UCSD-AML1 (cell line): ENCODE measurements around the gene ERICH2.

Experiments
- DNase-seq: peaks from one replicate; lab custom pipeline; 2025; ENCODE audit not compliant: unreplicated experiment; lab: John Stamatoyannopoulos, UW

Gene ERICH2

DNA sequence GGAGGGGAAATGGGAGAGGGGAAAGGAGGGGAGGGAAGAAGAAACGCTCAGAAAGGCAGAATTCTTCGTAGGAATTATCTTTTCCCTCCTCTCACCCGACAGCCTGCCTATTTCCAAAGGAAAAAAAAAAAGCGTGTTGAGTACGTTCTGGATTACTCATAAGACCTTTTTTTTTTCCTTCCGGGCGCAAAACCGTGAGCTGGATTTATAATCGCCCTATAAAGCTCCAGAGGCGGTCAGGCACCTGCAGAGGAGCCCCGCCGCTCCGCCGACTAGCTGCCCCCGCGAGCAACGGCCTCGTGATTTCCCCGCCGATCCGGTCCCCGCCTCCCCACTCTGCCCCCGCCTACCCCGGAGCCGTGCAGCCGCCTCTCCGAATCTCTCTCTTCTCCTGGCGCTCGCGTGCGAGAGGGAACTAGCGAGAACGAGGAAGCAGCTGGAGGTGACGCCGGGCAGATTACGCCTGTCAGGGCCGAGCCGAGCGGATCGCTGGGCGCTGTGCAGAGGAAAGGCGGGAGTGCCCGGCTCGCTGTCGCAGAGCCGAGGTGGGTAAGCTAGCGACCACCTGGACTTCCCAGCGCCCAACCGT, 46.4 kb downstream of the ERICH2 start, which contains the start of gene GAD1:
GAD1 (plus strand) TSS at position 384 of the 589 bp plus-strand sequence. CDS start 1,705 bp downstream, outside the sequence.
- peak; percentile 85 for DNase-seq

- no peak for DNase-seq
These were observed 47.2 kb downstream of the ERICH2 start for GRCh38 chr2:170817093-170818035.

- DNase-seq: no peak
These were observed 48.0 kb downstream of the ERICH2 start for GRCh38 chr2:170818036-170818751.

- DNase-seq: no peak
These were observed 48.7 kb downstream of the ERICH2 start for GRCh38 chr2:170818752-170819470.

GRCh38 chr2:170819680-170820664, 49.8 kb downstream of the ERICH2 start:
- DNase-seq: no peak

DNA sequence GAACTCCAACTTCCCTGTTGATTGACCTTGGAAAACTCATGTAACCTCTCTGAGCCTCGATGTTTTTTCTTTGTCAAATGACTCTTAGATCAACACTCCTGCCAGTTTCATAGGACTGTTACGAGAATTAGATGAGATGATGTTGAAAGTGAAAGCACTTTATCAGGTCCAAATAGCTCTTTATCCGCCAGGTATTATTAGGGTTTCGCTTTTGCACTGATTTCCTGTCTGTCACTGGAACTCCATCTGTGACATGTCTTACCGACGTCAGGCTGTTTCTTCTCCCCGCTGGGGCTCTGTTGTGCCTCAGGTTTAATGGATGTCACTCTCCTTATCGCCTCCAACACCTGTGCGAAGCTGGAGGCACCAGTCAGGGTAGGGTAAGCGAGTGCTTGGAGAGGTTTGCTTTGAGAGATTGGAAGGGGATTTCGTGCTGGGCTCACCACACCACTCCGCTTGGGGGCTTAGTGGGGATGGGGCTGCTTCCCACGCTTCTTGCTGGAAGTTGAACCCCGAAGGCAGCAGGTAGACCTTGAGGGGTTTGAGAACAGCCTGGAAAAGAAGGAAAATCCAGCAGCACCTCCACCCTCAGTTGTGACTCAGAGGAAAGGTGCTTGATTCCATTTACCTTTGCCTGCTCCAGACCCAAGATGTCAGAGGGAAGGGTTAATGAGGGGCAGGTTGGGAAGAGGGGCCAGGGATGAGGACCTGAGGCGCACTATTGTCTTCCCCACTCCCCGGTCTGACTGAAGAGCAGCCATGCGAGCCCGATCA, 50.8 kb downstream of the ERICH2 start:
- no peak for DNase-seq

DNA sequence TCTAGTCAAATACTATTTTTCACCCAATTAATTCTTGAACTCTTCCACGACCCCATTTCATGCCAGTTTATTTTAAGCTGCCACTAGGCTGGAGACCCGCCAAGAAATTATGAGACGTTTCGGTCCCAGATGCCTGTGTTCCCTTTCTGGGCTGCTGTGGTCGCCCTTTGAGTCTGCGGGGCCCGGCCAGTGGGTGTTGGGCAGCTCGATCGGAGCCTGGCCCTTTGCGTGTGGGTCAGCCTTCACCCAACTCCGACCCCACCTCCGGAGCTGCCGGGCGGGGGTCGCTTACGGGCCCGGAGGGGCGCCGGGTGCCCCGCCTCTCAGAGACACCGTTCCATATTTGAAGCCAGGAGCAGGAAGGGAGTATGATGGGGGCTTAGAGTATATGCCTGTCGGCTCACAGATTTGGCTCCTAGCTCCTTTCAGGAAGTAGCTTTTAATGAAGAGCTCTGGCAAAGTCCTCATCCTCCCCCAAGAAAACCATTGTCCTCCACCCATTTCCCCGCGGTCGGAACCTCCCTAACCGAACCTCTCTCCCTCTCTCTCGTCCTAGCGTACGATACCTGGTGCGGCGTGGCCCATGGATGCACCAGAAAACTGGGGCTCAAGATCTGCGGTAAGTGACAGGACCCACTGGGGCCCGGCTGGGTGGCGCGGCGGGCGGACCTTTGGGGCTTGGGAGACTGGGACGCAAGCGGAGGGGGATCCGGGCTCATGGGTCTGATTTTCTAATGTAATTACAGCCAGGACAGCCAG, 51.5 kb downstream of the ERICH2 start:
- DNase-seq: no peak

DNA sequence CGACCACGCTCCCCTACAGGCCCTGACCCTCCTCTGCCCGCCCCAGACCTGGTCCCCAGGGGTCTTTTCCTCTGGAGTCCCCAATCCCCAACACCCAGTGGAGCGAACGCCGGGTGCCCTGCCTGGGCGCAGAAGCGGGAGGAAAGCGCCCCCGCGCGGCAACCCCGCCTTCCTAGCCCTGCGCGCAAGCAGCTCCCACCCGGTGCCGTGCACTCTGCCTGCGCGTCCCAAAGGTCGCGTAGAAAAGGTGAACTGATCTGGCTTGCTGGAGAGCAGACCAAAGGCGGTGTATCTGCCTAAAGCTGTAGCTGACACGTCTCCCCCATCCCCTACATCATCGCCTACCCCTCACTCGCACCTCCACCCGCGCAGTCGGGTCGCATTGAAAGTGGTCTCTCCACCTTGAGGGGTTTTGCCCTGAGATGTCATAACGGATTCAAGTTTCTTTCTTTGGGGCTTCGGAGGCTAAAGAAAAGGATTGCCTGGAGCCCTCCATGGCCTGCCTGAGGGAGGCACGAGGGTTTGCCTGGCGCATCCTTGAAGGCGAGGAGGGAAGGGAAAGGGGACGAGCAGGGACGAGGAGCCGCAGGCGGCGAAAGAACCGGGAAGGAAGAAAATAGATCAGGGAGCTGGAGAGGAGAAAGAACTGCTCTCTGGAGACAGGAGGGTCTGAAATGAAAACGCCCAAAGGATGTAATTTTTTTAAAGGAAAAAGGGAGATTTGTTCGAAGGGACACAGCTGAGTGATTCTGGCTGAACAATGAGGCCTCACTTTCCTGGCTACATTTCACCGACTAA, 52.3 kb downstream of the ERICH2 start:
- DNase-seq: no peak

- peak; percentile 53 for DNase-seq
These were observed 53.1 kb downstream of the ERICH2 start for GRCh38 chr2:170823088-170823897.

- DNase-seq: no peak
These were observed 53.7 kb downstream of the ERICH2 start for GRCh38 chr2:170823898-170824215.

- DNase-seq: no peak
These were observed 54.4 kb downstream of the ERICH2 start for GRCh38 chr2:170824526-170825015.

GRCh38 chr2:170827841-170828532, 57.8 kb downstream of the ERICH2 start:
- no peak for DNase-seq

- DNase-seq: no peak
These were observed 58.3 kb downstream of the ERICH2 start for GRCh38 chr2:170828533-170828916.

DNA sequence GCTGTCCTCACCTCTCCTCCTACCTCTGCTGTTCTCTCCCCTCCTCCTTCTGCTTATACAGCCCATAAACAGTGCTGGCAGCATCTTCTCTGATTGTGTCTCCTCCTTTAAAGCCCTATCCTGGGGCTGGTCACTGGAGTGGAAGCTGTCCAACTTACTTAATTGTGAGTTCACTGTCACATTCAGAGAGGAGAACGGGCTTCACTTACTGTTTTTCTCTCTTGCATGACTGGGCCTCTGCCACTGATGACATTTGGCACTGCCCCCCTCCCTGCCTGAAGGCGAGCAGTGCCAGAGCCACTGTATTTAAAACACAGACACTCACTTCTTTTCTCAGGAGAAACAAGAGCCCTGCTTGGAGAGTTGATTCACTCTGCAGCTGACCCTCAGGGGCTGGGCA, 58.9 kb downstream of the ERICH2 start:
- no peak for DNase-seq

DNA sequence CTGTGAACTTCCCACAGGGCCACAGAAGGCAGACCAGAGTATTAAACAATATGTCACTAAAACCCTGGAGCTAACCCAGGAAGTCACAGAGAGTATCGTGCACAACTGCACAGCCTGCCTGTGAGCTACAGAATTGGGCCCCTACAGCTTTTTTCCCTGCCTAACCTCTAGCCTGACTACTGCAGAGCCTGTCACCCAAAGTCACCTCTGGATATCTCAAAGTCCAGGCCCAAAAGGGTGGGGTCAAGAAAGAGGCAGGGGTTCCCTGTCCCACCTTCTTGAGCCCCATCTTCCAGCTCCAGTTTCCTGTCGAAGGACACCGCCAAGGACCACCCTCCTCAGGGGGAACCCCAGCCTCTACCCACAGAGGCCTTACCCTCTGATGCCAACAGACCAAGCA, 60.0 kb downstream of the ERICH2 start:
- DNase-seq: no peak

GRCh38 chr2:170831115-170831514, 60.9 kb downstream of the ERICH2 start:
- no peak for DNase-seq
